Subcutaneous adipose tissue (tissue), 4 donors: ENCODE results near the gene SKI. TPM values are rescaled to one million over a fixed set of nuclear protein-coding genes. Genes with fewer than 3 reads are reported as not detected.

ENCODE experiments used
- total RNA-seq, 4 donors: library from RNA; depleted of rRNA; stranded (reverse); fragments of >200 nt; gene quantifications; one replicate each; pipeline ENCODE4 v1.1.0, GENCODE V29; 2016
- TF ChIP-seq, protein P1 (sequence below): fragments of 450-650 bp; IDR thresholded peaks from one replicate; pipeline ENCODE4 v1.5.1; 2016; ENCODE audit warnings: low read depth, mild to moderate bottlenecking, control low read depth, antibody characterized with exemption, moderate library complexity

Gene SKI
- total RNA-seq, 4 donors from 2014 or later, result 24.3 to 67.6 (median 27.8) TPM

DNA sequence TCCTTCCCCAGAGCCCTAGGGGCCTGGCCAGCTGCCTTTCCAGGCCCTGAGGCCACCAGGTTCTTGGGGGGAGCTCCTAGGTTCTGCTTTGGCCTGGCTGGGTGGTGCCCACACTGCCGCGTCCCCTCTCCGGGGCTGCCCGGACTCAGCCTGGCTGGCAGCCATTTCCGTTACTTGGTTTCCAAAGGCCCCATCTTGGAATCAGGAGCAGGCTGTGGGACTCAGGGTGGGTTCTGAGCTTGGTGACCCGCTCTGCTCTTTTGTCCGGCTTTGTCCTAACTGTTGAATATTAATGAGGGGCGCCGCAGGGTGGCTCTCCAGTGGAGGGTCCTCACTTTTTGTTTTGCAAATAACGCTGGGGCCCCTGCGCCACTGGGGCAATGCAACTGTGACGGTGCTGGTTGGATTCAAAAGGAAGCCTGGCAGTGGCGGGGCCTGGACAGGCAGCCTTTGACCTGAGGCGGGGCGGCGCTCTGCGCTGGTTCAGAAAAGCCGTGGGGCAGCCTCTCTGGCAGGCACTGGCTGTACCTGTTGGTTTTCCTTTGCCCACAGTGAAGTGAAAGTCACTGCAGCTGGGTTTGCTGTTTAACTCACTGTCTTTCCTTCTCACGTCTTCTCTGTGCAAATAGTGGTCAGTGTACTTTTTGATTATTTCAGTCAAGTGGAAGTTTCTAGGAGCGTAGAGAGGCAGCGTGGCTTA, 20.2 kb downstream of the SKI start:
- TF ChIP-seq, protein P1, sequence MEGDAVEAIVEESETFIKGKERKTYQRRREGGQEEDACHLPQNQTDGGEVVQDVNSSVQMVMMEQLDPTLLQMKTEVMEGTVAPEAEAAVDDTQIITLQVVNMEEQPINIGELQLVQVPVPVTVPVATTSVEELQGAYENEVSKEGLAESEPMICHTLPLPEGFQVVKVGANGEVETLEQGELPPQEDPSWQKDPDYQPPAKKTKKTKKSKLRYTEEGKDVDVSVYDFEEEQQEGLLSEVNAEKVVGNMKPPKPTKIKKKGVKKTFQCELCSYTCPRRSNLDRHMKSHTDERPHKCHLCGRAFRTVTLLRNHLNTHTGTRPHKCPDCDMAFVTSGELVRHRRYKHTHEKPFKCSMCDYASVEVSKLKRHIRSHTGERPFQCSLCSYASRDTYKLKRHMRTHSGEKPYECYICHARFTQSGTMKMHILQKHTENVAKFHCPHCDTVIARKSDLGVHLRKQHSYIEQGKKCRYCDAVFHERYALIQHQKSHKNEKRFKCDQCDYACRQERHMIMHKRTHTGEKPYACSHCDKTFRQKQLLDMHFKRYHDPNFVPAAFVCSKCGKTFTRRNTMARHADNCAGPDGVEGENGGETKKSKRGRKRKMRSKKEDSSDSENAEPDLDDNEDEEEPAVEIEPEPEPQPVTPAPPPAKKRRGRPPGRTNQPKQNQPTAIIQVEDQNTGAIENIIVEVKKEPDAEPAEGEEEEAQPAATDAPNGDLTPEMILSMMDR, result no peak

DNA sequence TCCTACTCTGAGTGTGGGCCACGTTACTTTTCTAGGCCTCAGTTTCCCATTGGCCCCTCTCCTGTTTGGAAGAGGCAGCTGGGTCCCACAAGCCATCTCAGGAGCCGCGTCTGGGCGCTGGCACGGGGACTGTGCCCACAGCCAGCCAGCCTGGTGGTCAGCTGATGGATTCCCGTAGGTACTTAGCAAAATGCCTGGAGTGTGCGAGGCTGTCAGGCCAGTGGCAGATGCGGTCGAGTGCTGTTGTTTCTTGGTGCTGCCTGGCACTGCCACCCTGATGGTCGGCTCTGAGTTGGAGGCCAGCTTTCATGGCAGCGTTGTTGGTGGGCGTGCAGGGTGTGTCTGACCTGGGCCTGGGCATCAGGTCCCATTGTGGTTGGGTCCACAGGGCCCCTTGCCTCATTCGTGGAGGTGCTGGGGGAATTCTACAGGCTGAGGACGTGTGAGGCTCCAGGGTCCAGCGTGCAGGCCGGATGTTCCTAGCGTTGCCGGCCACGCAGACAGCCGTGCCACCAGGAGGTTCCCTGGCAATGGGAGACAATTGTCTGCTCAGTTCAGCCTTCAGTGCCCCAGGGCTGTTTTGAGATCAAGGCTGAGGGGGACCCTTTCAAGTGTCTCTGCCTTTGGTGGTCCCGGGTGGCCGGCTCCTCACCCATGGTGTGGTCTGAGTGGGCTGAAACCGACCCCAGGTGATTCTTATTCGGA, 20.9 kb downstream of the SKI start:
- TF ChIP-seq, protein P1, result no peak

DNA sequence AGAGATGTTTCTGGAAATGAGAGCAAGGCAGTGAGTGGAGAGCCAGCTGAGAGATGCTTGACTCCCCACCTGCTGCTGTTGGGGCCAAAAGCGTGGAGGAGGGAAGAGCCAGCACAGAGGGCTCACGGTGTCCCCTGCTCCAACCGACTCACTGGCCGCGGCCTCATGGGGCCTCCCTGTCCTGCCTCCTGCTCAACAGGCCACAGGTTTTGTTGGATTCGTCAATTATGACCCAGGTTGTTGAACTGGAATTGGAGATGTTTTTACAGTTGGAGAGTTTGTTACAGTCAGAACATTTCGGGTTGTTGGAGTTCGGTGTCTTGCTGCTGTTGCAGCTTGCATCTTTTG, 21.4 kb downstream of the SKI start:
- TF ChIP-seq, protein P1, result no peak

DNA sequence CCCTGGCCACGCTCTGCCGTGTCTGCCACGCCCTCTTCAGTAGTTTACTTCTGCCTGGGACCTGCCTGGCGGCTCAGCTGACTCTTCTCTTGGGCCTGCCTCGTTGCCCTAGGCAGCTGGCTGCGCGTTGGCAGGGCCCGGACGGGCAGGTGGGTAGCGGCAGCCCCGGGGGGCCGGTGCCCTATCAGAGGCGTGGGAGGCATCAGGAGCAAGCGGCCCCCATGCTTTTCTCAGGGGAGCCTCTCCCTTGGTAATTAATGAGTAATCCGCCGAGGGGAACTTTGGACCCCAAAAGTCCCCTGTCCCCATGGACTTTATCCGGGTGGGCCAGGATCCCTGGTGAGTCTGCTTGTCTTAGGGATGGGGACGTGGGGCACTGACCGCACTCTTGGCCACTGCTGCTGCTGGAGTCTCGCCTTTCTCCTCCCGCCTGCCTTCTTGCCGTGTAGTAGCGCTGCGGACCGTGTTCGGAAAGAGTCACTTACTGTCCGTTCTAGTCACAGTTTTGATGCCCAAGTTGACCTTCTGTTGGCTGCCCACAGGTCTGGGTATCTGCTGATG, 22.7 kb downstream of the SKI start:
- TF ChIP-seq, protein P1, result no peak

DNA sequence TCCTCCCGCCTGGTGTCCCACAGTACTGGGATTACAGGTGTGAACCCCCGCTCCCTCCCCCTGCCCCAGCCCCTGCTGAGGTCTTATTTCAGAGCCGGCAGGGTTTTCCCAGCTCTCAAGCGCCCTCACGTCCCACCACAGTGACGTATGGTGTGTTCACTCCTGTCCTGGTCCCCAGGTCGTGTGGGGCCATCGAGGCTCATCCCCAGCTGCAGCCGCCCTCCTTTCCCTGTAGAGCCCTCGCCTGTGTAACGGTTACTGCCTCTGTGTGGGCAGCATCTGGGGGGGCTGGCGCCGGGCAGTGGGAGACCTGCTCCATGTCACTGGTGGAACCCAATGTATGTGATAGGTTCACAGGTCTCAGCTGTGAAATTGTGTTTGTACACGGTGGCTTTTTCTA, 23.2 kb downstream of the SKI start:
- TF ChIP-seq, protein P1, result no peak

DNA sequence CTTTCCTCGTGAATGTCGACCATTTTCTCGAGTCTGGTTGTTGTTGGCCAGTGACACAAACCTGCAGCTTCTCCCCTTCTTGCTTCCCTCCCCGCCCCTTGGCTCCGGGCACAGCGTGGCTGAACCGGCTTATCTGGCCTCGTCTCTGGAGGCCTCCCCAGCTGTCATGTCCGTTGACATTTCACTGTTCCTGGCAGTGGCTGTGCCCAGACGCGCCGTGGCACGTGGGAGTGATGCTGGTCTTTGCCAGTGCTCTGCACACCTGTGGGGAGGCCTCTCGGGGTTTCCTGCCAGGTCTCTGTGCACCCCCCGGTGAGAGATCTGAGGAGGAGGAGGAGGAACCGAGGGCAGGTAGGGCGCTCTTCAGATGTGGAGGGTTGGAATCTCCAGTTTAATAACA, 23.7 kb downstream of the SKI start:
- TF ChIP-seq, protein P1, result no peak

DNA sequence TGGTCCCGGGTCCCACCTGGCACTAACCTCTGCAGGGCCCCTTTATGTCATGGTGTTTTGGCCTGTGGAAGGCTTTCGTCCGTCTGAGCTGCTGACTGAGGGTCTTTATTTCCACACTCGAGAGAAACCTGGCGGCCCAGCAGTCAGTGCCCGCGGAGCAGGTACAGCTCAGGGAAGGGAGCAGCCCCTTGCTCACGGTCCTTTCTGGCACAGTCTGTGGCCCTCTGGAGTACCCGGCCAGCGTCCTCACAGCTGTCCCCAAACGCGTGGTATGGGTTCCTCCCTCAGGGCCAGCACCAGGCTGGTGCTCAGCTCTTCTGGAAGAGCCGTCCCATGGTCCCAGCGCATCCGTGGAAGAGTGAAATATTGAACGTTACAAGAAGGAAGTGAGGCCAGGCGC, 24.3 kb downstream of the SKI start:
- TF ChIP-seq, protein P1, result no peak
